PC-3 (cell line): ENCODE results near the gene IKBKE.

Experiments used
- EZH2 ChIP-seq: fragments of 300-600 bp; sonication (generic); IDR thresholded peaks from one replicate; pipeline ENCODE4 v1.6.1; 2017; ENCODE audit warnings: antibody characterized with exemption, mild to moderate bottlenecking, low read length; ENCODE audit not compliant: unreplicated experiment
- EZH2phosphoT487 ChIP-seq: fragments of 300-600 bp; sonication (generic); IDR thresholded peaks from 2 replicates; pipeline ENCODE4 v1.6.1; 2018; ENCODE audit warnings: mild to moderate bottlenecking, antibody characterized with exemption, low read length, borderline replicate concordance
- TF ChIP-seq, protein P1 (sequence below): fragments of 300-600 bp; sonication (generic); conservative IDR thresholded peaks from 2 replicates; pipeline ENCODE4 v1.5.1; 2017; ENCODE audit warnings: antibody characterized with exemption, low read depth, mild to moderate bottlenecking, low read length

DNA sequence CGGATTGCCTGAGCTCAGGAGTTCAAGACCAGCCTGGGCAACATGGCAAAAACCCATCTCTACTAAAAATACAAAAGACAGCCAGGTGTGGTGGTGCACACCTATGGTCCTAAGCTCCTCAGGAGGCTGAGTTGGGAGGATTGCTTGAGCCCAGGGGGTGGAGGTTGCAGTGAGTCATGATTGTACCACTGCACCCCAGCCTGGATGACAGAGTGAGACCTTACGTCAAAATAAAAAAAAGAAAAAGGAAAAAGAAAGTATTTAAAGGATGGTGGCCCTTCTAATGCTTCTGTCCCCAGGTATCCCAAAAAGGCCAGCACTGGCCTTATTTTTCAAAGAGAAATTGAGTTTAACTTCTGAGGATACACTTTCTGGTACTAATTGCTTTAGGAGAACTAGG, 1.7 kb downstream of the IKBKE start:
- TF ChIP-seq, protein P1, sequence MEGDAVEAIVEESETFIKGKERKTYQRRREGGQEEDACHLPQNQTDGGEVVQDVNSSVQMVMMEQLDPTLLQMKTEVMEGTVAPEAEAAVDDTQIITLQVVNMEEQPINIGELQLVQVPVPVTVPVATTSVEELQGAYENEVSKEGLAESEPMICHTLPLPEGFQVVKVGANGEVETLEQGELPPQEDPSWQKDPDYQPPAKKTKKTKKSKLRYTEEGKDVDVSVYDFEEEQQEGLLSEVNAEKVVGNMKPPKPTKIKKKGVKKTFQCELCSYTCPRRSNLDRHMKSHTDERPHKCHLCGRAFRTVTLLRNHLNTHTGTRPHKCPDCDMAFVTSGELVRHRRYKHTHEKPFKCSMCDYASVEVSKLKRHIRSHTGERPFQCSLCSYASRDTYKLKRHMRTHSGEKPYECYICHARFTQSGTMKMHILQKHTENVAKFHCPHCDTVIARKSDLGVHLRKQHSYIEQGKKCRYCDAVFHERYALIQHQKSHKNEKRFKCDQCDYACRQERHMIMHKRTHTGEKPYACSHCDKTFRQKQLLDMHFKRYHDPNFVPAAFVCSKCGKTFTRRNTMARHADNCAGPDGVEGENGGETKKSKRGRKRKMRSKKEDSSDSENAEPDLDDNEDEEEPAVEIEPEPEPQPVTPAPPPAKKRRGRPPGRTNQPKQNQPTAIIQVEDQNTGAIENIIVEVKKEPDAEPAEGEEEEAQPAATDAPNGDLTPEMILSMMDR = no peak
- TF ChIP-seq EZH2 = no peak
- TF ChIP-seq EZH2phosphoT487 = no peak
